ENCODE results near the gene RCC1.
A peak's percentile ranks its signal among the peaks of the same experiment; 100 is the strongest.
"Not testable (repeated sequence)": the region's sequence is repeated elsewhere in the genome, so short reads cannot be mapped to it uniquely, and the experiment has no call there.

Gene RCC1
- total RNA-seq: 5.3 to 32.1 (median 20.9) reads per million in 18 experiments

- peak; percentile 99 for DNase-seq
Measured at GRCh38 chr1:28505406-28506187, at the start of gene RCC1. TSS of gene RCC1 (plus strand) at chr1:28506043. CDS start at chr1:28529867, 23,824 bp downstream.

GRCh38 chr1:28456078-28456477 lies 49.8 kb upstream of the RCC1 start:
- DNase-seq: peak; percentile 32 to 41

- no peak for DNase-seq
Measured at GRCh38 chr1:28457678-28458077, 48.2 kb upstream of the RCC1 start.

- DNase-seq: peak in 1 of 2 donors; percentile 2
Measured at GRCh38 chr1:28458237-28459228, 47.3 kb upstream of the RCC1 start.

GRCh38 chr1:28466226-28466778 lies 39.5 kb upstream of the RCC1 start:
- DNase-seq: no peak

GRCh38 chr1:28470146-28470545 lies 35.7 kb upstream of the RCC1 start:
- DNase-seq: no peak

- DNase-seq: not testable (repeated sequence)
Measured at GRCh38 chr1:28479497-28479896, 26.3 kb upstream of the RCC1 start.

GRCh38 chr1:28480308-28480707 lies 25.5 kb upstream of the RCC1 start:
- DNase-seq: no peak

GRCh38 chr1:28482138-28482537 lies 23.7 kb upstream of the RCC1 start:
- DNase-seq: no peak

- DNase-seq: no peak
Measured at GRCh38 chr1:28482702-28483101, 23.1 kb upstream of the RCC1 start.

- DNase-seq: no peak
Measured at GRCh38 chr1:28494737-28495136, 11.1 kb upstream of the RCC1 start.

GRCh38 chr1:28499553-28499952 lies 6.3 kb upstream of the RCC1 start:
- no peak for DNase-seq

- no peak for DNase-seq
Measured at GRCh38 chr1:28501925-28502324, 3.9 kb upstream of the RCC1 start.

- DNase-seq: no peak
Measured at GRCh38 chr1:28503117-28503516, 2.7 kb upstream of the RCC1 start.

- DNase-seq: no peak
Measured at GRCh38 chr1:28506907-28507246, 1.0 kb downstream of the RCC1 start.

GRCh38 chr1:28507247-28507645 lies 1.4 kb downstream of the RCC1 start:
- peak; percentile 18 to 28 for DNase-seq

- no peak for DNase-seq
Measured at GRCh38 chr1:28507646-28508434, 2.0 kb downstream of the RCC1 start.

GRCh38 chr1:28508435-28508754 lies 2.6 kb downstream of the RCC1 start:
- no peak for DNase-seq

- DNase-seq: no peak
Measured at GRCh38 chr1:28509705-28510272, 3.9 kb downstream of the RCC1 start.

- peak in 1 of 2 donors; percentile 10 for DNase-seq
Measured at GRCh38 chr1:28510273-28510969, 4.6 kb downstream of the RCC1 start.

- DNase-seq: no peak
Measured at GRCh38 chr1:28510970-28511440, 5.2 kb downstream of the RCC1 start.

Data from inflammatory macrophage (primary cell).